ENCODE data around the gene TRIM17. TPM values are rescaled to one million over a fixed set of nuclear protein-coding genes. Genes with fewer than 3 reads are reported as not detected.

Gene TRIM17
- total RNA-seq, 3 donors from 2014 or later: 7.3 to 9.5 TPM; not detected in 1

- Histone ChIP-seq H3K9me3 (no peaks in the 10 kb centered on the region), H3K27ac (no peak overlapping the region), H3K4me3 (no peak overlapping the region), H3K27me3 (no peaks in the 10 kb centered on the region), H3K4me1 (no peaks in the 10 kb centered on the region), H3K36me3 (no peaks in the 10 kb centered on the region)
- intact Hi-C loops (cut with DNase I; ENCODE audit: low total_unique reads): no loop called here
- no peak for TF ChIP-seq POLR2A (IDR thresholded peaks at IDR 0.05)
- no peak for TF ChIP-seq CTCF (IDR thresholded peaks at IDR 0.05)
- TF ChIP-seq POLR2AphosphoS5 (IDR thresholded peaks at IDR 0.05): no peak
- no peak for DNase-seq (ENCODE audit: low spot score in 2 of 2)
These were observed 13.6 kb upstream of the TRIM17 start for GRCh38 chr1:228430243-228430642.

GRCh38 chr1:228429698-228430097 lies 13.0 kb upstream of the TRIM17 start:
- intact Hi-C loops (cut with DNase I; ENCODE audit: low total_unique reads): no loop called here
- Histone ChIP-seq H3K4me1 (no peaks in the 10 kb centered on the region), H3K36me3 (no peaks in the 10 kb centered on the region), H3K9me3 (no peaks in the 10 kb centered on the region), H3K27me3 (no peaks in the 10 kb centered on the region), H3K4me3 (no peak overlapping the region), H3K27ac (no peak overlapping the region)
- no peak for TF ChIP-seq CTCF (IDR thresholded peaks at IDR 0.05)
- TF ChIP-seq POLR2A (IDR thresholded peaks at IDR 0.05): no peak
- TF ChIP-seq POLR2AphosphoS5 (IDR thresholded peaks at IDR 0.05): no peak
- DNase-seq (ENCODE audit: low spot score in 2 of 2): no peak

- H3K9me3 ChIP-seq: no peaks in the 10 kb centered on the region
- no peaks in the 10 kb centered on the region for H3K36me3 ChIP-seq
- no peaks in the 10 kb centered on the region for H3K27me3 ChIP-seq
- no peak overlapping the region for H3K27ac ChIP-seq
- DNase-seq (ENCODE audit: low spot score in 2 of 2): no peak
- H3K4me3 ChIP-seq: no peak overlapping the region
- H3K4me1 ChIP-seq: no peaks in the 10 kb centered on the region
- TF ChIP-seq POLR2AphosphoS5 (IDR thresholded peaks at IDR 0.05) (no peak), POLR2A (IDR thresholded peaks at IDR 0.05) (no peak), CTCF (IDR thresholded peaks at IDR 0.05) (no peak)
- intact Hi-C loops (cut with DNase I; ENCODE audit: low total_unique reads): no loop called here
These were observed 12.3 kb upstream of the TRIM17 start for GRCh38 chr1:228429007-228429406.

- Histone ChIP-seq H3K9me3 (no peaks in the 10 kb centered on the region), H3K4me1 (no peaks in the 10 kb centered on the region), H3K4me3 (no peak overlapping the region), H3K27me3 (no peaks in the 10 kb centered on the region), H3K36me3 (no peaks in the 10 kb centered on the region), H3K27ac (no peak overlapping the region)
- TF ChIP-seq POLR2AphosphoS5 (IDR thresholded peaks at IDR 0.05): no peak
- no peak for TF ChIP-seq CTCF (IDR thresholded peaks at IDR 0.05)
- TF ChIP-seq POLR2A (IDR thresholded peaks at IDR 0.05): no peak
- intact Hi-C loops (cut with DNase I; ENCODE audit: low total_unique reads): no loop called here
- DNase-seq (ENCODE audit: low spot score in 2 of 2): no peak
These were observed 11.8 kb upstream of the TRIM17 start for GRCh38 chr1:228428412-228428811.

GRCh38 chr1:228426518-228427175 lies 10.0 kb upstream of the TRIM17 start:
- no peak overlapping the region for H3K27ac ChIP-seq
- no peaks in the 10 kb centered on the region for H3K27me3 ChIP-seq
- no peak for DNase-seq (ENCODE audit: low spot score in 2 of 2)
- intact Hi-C loops (cut with DNase I; ENCODE audit: low total_unique reads): no loop called here
- TF ChIP-seq POLR2A (IDR thresholded peaks at IDR 0.05): no peak
- no peak overlapping the region for H3K4me3 ChIP-seq
- H3K36me3 ChIP-seq: no peaks in the 10 kb centered on the region
- no peaks in the 10 kb centered on the region for H3K9me3 ChIP-seq
- H3K4me1 ChIP-seq: no peaks in the 10 kb centered on the region

Measured in breast epithelium (tissue), 4 donors.